Uterus (tissue), 2 donors: ENCODE measurements around the gene FGF16.

Experiments used
- POLR2A ChIP-seq, 2 donors: fragments of 450-650 bp; IDR thresholded peaks; one replicate each; pipeline ENCODE4 v1.6.1; 2016; ENCODE audit warnings: antibody characterized with exemption in 2 of 2, mild to moderate bottlenecking in 1 of 2, moderate library complexity in 1 of 2
- TF ChIP-seq, protein P1 (sequence below), 4 experiments: fragments of 200-600 bp in 2 of 4; fragments of 450-650 bp in 2 of 4; sonication (generic) in 2 of 4; IDR thresholded peaks; one replicate each; pipeline ENCODE4 v1.5.1; 2016 to 2019; ENCODE audit warnings: antibody characterized with exemption in 4 of 4, mild to moderate bottlenecking in 2 of 4, moderate library complexity in 1 of 4

DNA sequence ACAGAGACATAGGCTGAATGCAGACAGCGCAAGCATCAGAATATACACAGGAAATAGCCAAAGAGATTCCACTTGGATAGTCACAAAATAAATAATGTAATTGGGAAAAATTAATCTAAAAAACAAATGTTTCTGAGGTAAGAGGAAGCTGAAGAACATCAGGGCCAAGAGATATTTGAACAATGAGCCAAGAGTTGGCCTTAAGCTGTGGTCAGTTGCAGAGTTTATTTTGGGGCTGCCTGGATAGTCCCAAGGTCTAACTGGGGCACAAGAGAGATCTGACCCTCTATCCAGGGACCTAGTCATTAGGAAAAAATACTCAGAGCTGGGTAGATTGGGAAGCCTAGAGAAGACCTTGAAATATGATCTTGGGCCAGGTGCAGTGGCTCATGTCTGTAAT, 31.3 kb upstream of the FGF16 start:
- TF ChIP-seq, protein P1, sequence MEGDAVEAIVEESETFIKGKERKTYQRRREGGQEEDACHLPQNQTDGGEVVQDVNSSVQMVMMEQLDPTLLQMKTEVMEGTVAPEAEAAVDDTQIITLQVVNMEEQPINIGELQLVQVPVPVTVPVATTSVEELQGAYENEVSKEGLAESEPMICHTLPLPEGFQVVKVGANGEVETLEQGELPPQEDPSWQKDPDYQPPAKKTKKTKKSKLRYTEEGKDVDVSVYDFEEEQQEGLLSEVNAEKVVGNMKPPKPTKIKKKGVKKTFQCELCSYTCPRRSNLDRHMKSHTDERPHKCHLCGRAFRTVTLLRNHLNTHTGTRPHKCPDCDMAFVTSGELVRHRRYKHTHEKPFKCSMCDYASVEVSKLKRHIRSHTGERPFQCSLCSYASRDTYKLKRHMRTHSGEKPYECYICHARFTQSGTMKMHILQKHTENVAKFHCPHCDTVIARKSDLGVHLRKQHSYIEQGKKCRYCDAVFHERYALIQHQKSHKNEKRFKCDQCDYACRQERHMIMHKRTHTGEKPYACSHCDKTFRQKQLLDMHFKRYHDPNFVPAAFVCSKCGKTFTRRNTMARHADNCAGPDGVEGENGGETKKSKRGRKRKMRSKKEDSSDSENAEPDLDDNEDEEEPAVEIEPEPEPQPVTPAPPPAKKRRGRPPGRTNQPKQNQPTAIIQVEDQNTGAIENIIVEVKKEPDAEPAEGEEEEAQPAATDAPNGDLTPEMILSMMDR (IDR thresholded peaks at IDR 0.05) = no peak
- TF ChIP-seq POLR2A (IDR thresholded peaks at IDR 0.05) = no peak
